Activated naive CD8-positive, alpha-beta T cell treated with anti-CD3 and anti-CD28 coated beads, Interleukin-2, amount 10 ng/mL, durations not matched to agents 7 days and 5 days (primary cell): ENCODE results near the gene MEST. TPM values are rescaled to one million over a fixed set of nuclear protein-coding genes. Genes with fewer than 3 reads are reported as not detected.
"Not testable (repeated sequence)": the region's sequence is repeated elsewhere in the genome, so short reads cannot be mapped to it uniquely, and the experiment has no call there.

Source experiments
- ATAC-seq: fragments of 150-1000 bp; cut with Tn5 transposase; one replicate; pipeline ENCODE4 v1.10.0; 2021; ENCODE audit warnings: low read depth, moderate library complexity
- POLR2A ChIA-PET: fragments of 350-600 bp; sonication (Branson Sonifier 250); formaldehyde crosslinking; loops from one replicate; lab custom pipeline; 2021; ENCODE audit warnings: antibody characterized with exemption; lab: Charles Lee
- DNase-seq: peaks from one replicate; pipeline ENCODE4 v3.0.0; 2021
- H3K27ac Mint-ChIP-seq: one replicate; pipeline ENCODE4 v1.8.0; 2022; ENCODE audit warnings: mild to moderate bottlenecking, mixed read lengths
- H3K27me3 Mint-ChIP-seq: one replicate; pipeline ENCODE4 v1.8.0; 2022; ENCODE audit warnings: mild to moderate bottlenecking, moderate library complexity, mixed read lengths
- H3K36me3 Mint-ChIP-seq: one replicate; pipeline ENCODE4 v1.8.0; 2021; ENCODE audit warnings: mild to moderate bottlenecking, mixed read lengths
- H3K4me1 Mint-ChIP-seq: one replicate; pipeline ENCODE4 v1.8.0; 2021; ENCODE audit warnings: mixed read lengths
- H3K4me3 Mint-ChIP-seq: one replicate; pipeline ENCODE4 v1.8.0; 2022; ENCODE audit warnings: mild to moderate bottlenecking, moderate library complexity, mixed read lengths
- H3K9me3 Mint-ChIP-seq: one replicate; pipeline ENCODE4 v1.8.0; 2021; ENCODE audit warnings: mixed read lengths
- total RNA-seq, 2 experiments: library from RNA; stranded (reverse); gene quantifications; one replicate each; pipeline ENCODE4 v1.2.3, GENCODE V29; 2021

The MEST gene
- total RNA-seq, 2 experiments from 2014 or later = 8.7 to 11.6 TPM

GRCh38 chr7:130489140-130489983 is 2.5 kb upstream of the MEST start:
- Mint-ChIP-seq H3K36me3 (peaks cover 5% of the 10 kb centered on the region), H3K4me1 (peaks cover 29% of the 10 kb centered on the region), H3K9me3 (peaks cover 1% of the 10 kb centered on the region), H3K27me3 (peaks cover 52% of the 10 kb centered on the region), H3K27ac (no peak overlapping the region), H3K4me3 (no peak overlapping the region)
- ATAC-seq (no peak), DNase-seq (no peak)
- POLR2A ChIA-PET = no interaction called here

GRCh38 chr7:130490311-130490791 is 1.5 kb upstream of the MEST start:
- H3K4me3 Mint-ChIP-seq = no peak overlapping the region
- no peak for ATAC-seq

GRCh38 chr7:130490888-130491804 is 739 bp upstream of the MEST start:
- POLR2A ChIA-PET = no interaction called here
- no peak overlapping the region for H3K27ac Mint-ChIP-seq
- peaks cover 17% of the 10 kb centered on the region for H3K4me1 Mint-ChIP-seq
- H3K36me3 Mint-ChIP-seq = peaks cover 5% of the 10 kb centered on the region
- ATAC-seq (peak; percentile 38), DNase-seq (peak; percentile 74)
- H3K27me3 Mint-ChIP-seq = peaks cover 47% of the 10 kb centered on the region
- no peaks in the 10 kb centered on the region for H3K9me3 Mint-ChIP-seq
- peak overlapping the region; percentile 73 for H3K4me3 Mint-ChIP-seq

More at GRCh38 chr7:130490311-130490791, 1.5 kb upstream of the MEST start:
- Mint-ChIP-seq H3K27me3 (peaks cover 47% of the 10 kb centered on the region), H3K4me1 (peaks cover 23% of the 10 kb centered on the region), H3K27ac (no peak overlapping the region), H3K9me3 (no peaks in the 10 kb centered on the region), H3K36me3 (peaks cover 5% of the 10 kb centered on the region)
- DNase-seq = no peak
- POLR2A ChIA-PET = no interaction called here

- POLR2A ChIA-PET = no interaction called here
- H3K27me3 Mint-ChIP-seq = peaks cover 42% of the 10 kb centered on the region
Observed at GRCh38 chr7:130492523-130493274, 814 bp downstream of the MEST start.

GRCh38 chr7:130493275-130493873 is 1.5 kb downstream of the MEST start:
- peaks cover 8% of the 10 kb centered on the region for H3K36me3 Mint-ChIP-seq
- POLR2A ChIA-PET = no interaction called here
- ATAC-seq (no peak), DNase-seq (no peak)
- H3K27ac Mint-ChIP-seq = no peak overlapping the region
- H3K4me1 Mint-ChIP-seq = peaks cover 10% of the 10 kb centered on the region
- H3K27me3 Mint-ChIP-seq = peaks cover 37% of the 10 kb centered on the region
- peak overlapping the region; percentile 64 for H3K4me3 Mint-ChIP-seq
- no peaks in the 10 kb centered on the region for H3K9me3 Mint-ChIP-seq

More at GRCh38 chr7:130492523-130493274, 814 bp downstream of the MEST start:
- Mint-ChIP-seq H3K9me3 (no peaks in the 10 kb centered on the region), H3K36me3 (peaks cover 6% of the 10 kb centered on the region), H3K4me1 (peaks cover 10% of the 10 kb centered on the region), H3K27ac (no peak overlapping the region), H3K4me3 (peak overlapping the region; percentile 64)
- DNase-seq = no peak
- ATAC-seq = no peak

GRCh38 chr7:130494431-130494858 is 2.6 kb downstream of the MEST start:
- Mint-ChIP-seq H3K27ac (no peak overlapping the region), H3K9me3 (no peaks in the 10 kb centered on the region), H3K36me3 (peaks cover 10% of the 10 kb centered on the region), H3K4me3 (no peak overlapping the region), H3K27me3 (peaks cover 34% of the 10 kb centered on the region), H3K4me1 (peaks cover 10% of the 10 kb centered on the region)
- no peak for ATAC-seq
- POLR2A ChIA-PET = no interaction called here
- no peak for DNase-seq

GRCh38 chr7:130500463-130500862 is 8.6 kb downstream of the MEST start:
- Mint-ChIP-seq H3K4me3 (no peak overlapping the region), H3K36me3 (peaks cover 5% of the 10 kb centered on the region), H3K27ac (no peak overlapping the region), H3K27me3 (no peaks in the 10 kb centered on the region), H3K4me1 (no peaks in the 10 kb centered on the region), H3K9me3 (no peaks in the 10 kb centered on the region)
- ATAC-seq (no peak), DNase-seq (no peak)
- POLR2A ChIA-PET = no interaction called here

- no peaks in the 10 kb centered on the region for H3K4me1 Mint-ChIP-seq
- POLR2A ChIA-PET = no interaction called here
- no peaks in the 10 kb centered on the region for H3K27me3 Mint-ChIP-seq
- DNase-seq (no peak), ATAC-seq (no peak)
- no peaks in the 10 kb centered on the region for H3K9me3 Mint-ChIP-seq
- no peak overlapping the region for H3K4me3 Mint-ChIP-seq
- H3K27ac Mint-ChIP-seq = no peak overlapping the region
- peaks cover 5% of the 10 kb centered on the region for H3K36me3 Mint-ChIP-seq
Observed at GRCh38 chr7:130500910-130501309, 9.0 kb downstream of the MEST start.

GRCh38 chr7:130505753-130506152 is 13.9 kb downstream of the MEST start:
- no peaks in the 10 kb centered on the region for H3K4me1 Mint-ChIP-seq
- no peaks in the 10 kb centered on the region for H3K27me3 Mint-ChIP-seq
- H3K36me3 Mint-ChIP-seq = peaks cover 10% of the 10 kb centered on the region
- DNase-seq (no peak), ATAC-seq (no peak)
- POLR2A ChIA-PET = no interaction called here
- H3K9me3 Mint-ChIP-seq = no peaks in the 10 kb centered on the region
- H3K4me3 Mint-ChIP-seq = no peak overlapping the region
- no peak overlapping the region for H3K27ac Mint-ChIP-seq

- H3K27ac Mint-ChIP-seq = no peak overlapping the region
- ATAC-seq (no peak), DNase-seq (no peak)
- POLR2A ChIA-PET = no interaction called here
- H3K27me3 Mint-ChIP-seq = no peaks in the 10 kb centered on the region
- H3K4me1 Mint-ChIP-seq = no peaks in the 10 kb centered on the region
- H3K36me3 Mint-ChIP-seq = peaks cover 10% of the 10 kb centered on the region
- no peaks in the 10 kb centered on the region for H3K9me3 Mint-ChIP-seq
- H3K4me3 Mint-ChIP-seq = no peak overlapping the region
Observed at GRCh38 chr7:130506358-130506757, 14.5 kb downstream of the MEST start.

- H3K36me3 Mint-ChIP-seq, H3K4me1 Mint-ChIP-seq, ATAC-seq, H3K9me3 Mint-ChIP-seq, DNase-seq, H3K27ac Mint-ChIP-seq, POLR2A ChIA-PET, H3K4me3 Mint-ChIP-seq, H3K27me3 Mint-ChIP-seq: not testable (repeated sequence)
Observed at GRCh38 chr7:130512038-130512437, 20.2 kb downstream of the MEST start.

GRCh38 chr7:130513447-130513846 is 21.6 kb downstream of the MEST start:
- Mint-ChIP-seq H3K36me3 (no peaks in the 10 kb centered on the region), H3K27me3 (no peaks in the 10 kb centered on the region), H3K9me3 (no peaks in the 10 kb centered on the region), H3K4me3 (no peak overlapping the region), H3K27ac (no peak overlapping the region), H3K4me1 (no peaks in the 10 kb centered on the region)
- DNase-seq (no peak), ATAC-seq (no peak)
- POLR2A ChIA-PET = no interaction called here
